NCI-H187 treated with DMSO at 0.1 percent for 48 hours (cell line): Measurements from ENCODE around the gene UBASH3B.

Experiments used
- DNase-seq: peaks from one replicate; lab custom pipeline; 2025; lab: John Stamatoyannopoulos, UW

UBASH3B gene

GRCh38 chr11:122755409-122755808 lies 99.9 kb downstream of the UBASH3B start:
- no peak for DNase-seq

- DNase-seq, result no peak
Observed at GRCh38 chr11:122755941-122756340, 100.4 kb downstream of the UBASH3B start.

- DNase-seq, result no peak
Observed at GRCh38 chr11:122756417-122756816, 100.9 kb downstream of the UBASH3B start.

GRCh38 chr11:122757201-122757600 lies 101.7 kb downstream of the UBASH3B start:
- DNase-seq, result no peak

GRCh38 chr11:122758339-122758738 lies 102.8 kb downstream of the UBASH3B start:
- DNase-seq, result peak; percentile 5

DNA sequence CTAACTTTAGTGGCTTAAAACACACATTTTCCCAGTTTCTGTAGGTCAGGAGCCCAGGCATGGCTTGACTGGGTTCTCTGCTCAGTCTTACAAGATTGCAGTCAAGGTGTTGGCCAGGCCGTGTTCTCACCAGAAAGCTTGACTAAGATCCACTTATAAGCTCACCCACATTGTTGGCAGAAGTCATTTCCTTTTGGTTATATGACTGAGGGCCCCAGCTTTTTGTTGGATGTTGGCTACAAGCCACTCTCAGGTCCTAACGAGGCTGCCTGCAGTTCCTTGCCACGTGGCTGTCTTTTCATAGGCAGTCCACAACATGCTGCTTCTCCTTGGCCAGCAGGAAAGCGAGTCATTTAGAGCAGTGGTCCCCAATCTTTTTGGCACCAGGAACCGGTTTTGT lies 103.5 kb downstream of the UBASH3B start:
- DNase-seq, result no peak

GRCh38 chr11:122763108-122763507 lies 107.6 kb downstream of the UBASH3B start:
- DNase-seq, result no peak

GRCh38 chr11:122764371-122765090 lies 109.0 kb downstream of the UBASH3B start:
- no peak for DNase-seq

DNA sequence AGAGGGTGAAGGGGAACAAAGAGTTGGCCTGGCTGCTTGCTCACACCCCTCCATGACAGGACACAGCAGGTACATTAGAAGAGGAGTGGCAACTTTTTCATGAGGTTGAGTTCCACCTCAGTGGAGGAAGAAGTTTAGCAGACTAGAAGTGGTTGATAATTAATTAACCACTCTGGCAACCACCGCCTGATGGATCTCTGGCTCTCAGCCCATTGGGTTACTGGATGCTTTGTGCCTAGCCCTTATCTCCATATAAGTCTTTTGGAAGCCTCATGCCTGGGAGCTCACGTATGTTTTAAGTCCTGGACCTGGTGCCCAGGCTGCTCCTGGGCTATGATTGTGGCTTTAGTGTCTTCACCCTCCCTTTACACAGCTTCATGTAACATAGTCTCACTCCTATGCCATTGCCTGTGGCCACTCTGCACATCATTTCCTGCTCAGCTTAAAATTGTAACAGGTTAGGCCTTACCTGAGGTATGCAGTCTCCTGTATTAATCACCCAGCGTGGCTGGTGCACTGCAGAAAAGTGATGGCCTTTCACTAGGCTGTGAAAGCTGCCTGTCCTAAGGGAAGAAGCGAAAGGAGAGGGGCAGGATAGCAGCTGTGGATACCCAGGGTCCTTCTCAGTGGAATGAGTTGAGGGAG lies 110.1 kb downstream of the UBASH3B start:
- no peak for DNase-seq

GRCh38 chr11:122769126-122769780 lies 113.7 kb downstream of the UBASH3B start:
- DNase-seq, result no peak

DNA sequence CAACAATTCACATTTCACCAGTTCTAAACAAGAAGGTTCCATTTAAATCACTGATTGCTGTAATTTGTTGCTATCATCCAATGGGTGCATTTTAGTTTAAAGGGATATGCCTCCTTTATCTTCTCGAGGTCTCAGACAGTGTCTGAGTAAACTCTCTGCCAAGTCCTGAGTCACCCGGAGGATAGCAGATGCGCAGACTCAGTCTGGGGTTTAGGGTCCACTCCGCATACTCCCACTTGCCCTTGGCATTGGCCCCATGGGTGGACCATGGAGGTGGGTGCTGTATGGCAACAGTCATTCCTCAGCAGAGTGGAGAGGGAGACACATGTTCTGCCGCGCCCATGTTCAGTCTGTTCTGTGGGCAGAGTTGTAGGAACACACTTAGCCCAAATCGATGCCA lies 117.4 kb downstream of the UBASH3B start:
- no peak for DNase-seq

GRCh38 chr11:122773781-122774266 lies 118.3 kb downstream of the UBASH3B start:
- DNase-seq, result no peak

DNA sequence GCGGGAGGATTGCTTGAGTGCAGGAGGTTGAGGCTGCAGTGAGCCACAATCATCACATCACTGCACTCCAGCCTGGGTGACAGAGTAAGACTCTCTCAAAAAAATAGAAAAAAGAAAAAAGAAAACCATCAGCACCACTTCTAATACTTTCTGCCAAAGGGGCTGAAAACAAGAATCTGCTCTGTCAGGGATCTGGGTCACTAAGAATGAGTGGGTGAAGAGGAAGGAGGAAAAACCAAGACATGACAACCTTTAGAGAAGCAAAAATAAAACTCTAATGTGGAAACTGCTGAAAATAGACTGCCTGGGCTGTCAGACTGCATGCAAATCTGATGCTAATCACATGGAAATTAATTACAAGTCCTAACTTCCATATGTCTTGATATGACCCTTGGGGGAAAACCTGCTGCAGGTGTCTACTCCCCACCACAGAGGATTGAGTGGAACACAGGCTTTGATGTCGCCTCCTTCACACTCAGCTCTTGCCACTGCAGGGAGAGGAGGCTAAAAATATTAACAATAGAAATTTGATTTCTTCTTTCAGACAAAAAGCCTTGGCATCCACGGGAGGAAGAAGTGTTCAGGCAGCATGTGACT lies 120.3 kb downstream of the UBASH3B start:
- no peak for DNase-seq

DNA sequence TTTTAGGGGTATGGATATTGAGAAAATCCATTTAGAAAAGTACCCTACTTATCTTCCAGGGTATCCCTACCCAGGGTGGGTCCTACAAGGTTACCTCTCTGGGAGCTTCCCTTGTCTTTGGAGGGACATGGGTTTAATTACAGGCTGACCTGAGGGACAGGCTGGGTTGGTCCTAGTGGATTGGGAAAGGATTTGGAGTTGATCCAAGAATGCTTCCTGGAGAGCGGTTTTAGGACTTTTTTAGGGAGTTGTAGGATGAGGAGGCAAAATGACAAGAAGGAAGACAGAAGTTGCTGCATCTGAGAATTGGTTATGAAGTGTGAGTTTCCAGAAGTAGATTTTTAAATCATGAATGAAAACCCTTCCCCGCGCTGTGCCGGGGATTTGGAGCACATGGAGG lies 121.0 kb downstream of the UBASH3B start:
- no peak for DNase-seq

GRCh38 chr11:122777343-122777742 lies 121.8 kb downstream of the UBASH3B start:
- no peak for DNase-seq

- DNase-seq, result no peak
Observed at GRCh38 chr11:122778148-122778547, 122.6 kb downstream of the UBASH3B start.

DNA sequence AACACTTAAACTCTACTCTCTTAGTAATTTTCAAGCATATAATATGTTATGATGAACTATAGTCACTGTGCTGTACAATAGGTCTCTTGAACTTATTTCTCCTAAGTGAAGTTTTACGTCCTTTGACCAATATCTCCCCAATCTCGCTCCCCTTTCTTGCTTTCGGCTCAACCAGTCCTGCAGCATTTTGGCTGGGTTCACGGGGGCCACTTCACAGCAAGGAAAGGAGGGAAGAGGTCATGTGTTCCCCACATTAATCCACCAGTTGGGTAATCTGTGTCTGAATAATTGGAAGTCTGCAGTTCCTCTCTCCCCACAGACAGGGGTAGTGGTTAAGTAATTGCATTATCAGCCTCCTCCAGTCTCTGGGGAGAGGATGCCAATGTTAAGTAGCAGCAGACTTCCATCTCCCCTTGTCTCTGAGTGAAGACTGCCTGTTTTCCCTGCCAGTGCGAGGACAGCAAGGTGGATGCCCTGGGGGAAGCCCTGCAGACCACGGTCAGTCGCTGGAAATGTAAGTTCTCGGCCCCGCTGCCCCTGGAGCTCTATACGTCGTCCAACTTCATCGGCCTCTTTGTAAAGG lies 123.6 kb downstream of the UBASH3B start:
- DNase-seq, result no peak

GRCh38 chr11:122780296-122780949 lies 124.9 kb downstream of the UBASH3B start:
- DNase-seq, result no peak

DNA sequence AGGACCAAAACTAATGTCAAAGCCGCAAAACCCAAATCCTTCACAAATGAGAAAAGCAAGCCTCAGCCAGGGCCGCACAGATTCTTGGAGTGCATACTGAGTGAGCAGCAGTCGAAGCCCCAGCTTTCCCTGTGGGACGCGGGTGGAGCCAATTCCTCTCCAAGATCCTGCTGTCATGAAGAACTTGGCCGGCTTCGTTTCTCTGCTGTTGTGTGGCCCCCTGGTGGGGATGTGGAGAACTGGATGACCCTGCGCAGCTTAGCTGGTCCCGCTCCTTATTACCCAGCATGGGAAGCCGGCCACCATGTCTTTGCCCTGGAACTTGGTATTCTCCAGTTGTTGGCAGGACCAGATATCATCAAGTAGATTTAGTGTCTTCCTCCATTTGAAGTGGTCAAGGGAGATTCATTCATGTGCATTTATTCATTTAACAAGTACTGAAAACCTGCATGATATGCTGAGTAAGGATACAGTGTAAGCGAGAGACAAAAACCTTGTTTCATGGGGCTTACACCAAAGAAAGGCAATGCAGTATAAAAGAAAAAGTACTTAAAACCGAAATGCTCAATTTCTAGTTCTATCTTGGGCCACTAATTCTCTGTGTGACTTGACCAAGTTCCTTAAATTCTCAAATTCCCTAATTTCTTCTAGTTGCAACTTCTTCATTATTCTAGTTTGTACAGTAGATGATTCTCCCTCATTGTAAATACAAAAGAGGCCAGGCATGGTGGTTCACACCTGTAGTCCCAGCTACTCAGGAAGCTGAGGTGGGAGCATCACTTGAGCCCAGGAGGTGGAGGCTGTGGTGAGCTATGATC lies 126.1 kb downstream of the UBASH3B start:
- peak; percentile 37 for DNase-seq

DNA sequence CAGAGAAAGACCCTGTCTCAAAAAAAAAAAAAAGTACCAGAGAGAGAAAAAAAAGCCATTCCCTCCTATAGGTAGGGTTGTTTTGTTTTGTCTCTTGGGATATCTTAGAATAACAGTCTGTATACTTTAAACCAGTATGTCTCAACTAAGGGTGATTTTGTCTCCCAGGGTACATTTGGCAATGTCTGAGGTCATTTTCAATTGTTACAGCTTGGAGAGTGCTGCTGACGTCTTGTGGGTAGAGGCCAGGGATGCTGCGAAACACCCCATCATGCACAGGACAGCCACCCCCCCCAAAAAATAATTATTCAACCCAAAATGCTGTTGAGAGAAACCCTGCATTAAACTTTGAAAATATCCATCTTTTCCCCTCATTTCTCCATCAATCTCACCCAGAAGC lies 126.7 kb downstream of the UBASH3B start:
- no peak for DNase-seq
